ENCODE results near the gene ZNF408.

Gene ZNF408

GRCh38 chr11:46727952-46728658 is 27.3 kb downstream of the ZNF408 start:
- no peak; the same call in 2 of the 3 replicates for ATAC-seq (ENCODE audit: low read depth)

GRCh38 chr11:46728659-46729040 is 27.8 kb downstream of the ZNF408 start:
- DNase-seq (ENCODE audit: low spot score) = no peak
- no peaks in the 10 kb centered on the region for H3K27me3 ChIP-seq (ENCODE audit: insufficient read depth, poor library complexity, severe bottlenecking)
- H3K4me1 ChIP-seq (ENCODE audit: insufficient read depth, poor library complexity, severe bottlenecking) = no peaks in the 10 kb centered on the region
- no peak overlapping the region for H3K4me3 ChIP-seq (ENCODE audit: severe bottlenecking)
- TF ChIP-seq, protein P1, sequence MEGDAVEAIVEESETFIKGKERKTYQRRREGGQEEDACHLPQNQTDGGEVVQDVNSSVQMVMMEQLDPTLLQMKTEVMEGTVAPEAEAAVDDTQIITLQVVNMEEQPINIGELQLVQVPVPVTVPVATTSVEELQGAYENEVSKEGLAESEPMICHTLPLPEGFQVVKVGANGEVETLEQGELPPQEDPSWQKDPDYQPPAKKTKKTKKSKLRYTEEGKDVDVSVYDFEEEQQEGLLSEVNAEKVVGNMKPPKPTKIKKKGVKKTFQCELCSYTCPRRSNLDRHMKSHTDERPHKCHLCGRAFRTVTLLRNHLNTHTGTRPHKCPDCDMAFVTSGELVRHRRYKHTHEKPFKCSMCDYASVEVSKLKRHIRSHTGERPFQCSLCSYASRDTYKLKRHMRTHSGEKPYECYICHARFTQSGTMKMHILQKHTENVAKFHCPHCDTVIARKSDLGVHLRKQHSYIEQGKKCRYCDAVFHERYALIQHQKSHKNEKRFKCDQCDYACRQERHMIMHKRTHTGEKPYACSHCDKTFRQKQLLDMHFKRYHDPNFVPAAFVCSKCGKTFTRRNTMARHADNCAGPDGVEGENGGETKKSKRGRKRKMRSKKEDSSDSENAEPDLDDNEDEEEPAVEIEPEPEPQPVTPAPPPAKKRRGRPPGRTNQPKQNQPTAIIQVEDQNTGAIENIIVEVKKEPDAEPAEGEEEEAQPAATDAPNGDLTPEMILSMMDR (IDR thresholded peaks at IDR 0.05; ENCODE audit: poor library complexity, severe bottlenecking) = no peak
- no peak overlapping the region for H3K27ac ChIP-seq (ENCODE audit: poor library complexity, severe bottlenecking)
- H3K9me3 ChIP-seq (ENCODE audit: severe bottlenecking) = no peaks in the 10 kb centered on the region
- ATAC-seq (ENCODE audit: low read depth) = no peak
- H3K36me3 ChIP-seq (ENCODE audit: low read depth) = no peaks in the 10 kb centered on the region

More at GRCh38 chr11:46727952-46728658, 27.3 kb downstream of the ZNF408 start:
- H3K27ac ChIP-seq (ENCODE audit: poor library complexity, severe bottlenecking) = no peak overlapping the region
- no peaks in the 10 kb centered on the region for H3K4me1 ChIP-seq (ENCODE audit: insufficient read depth, poor library complexity, severe bottlenecking)
- no peak overlapping the region for H3K4me3 ChIP-seq (ENCODE audit: severe bottlenecking)
- TF ChIP-seq, protein P1 (IDR thresholded peaks at IDR 0.05; ENCODE audit: poor library complexity, severe bottlenecking) = no peak
- H3K36me3 ChIP-seq (ENCODE audit: low read depth) = no peaks in the 10 kb centered on the region
- no peaks in the 10 kb centered on the region for H3K9me3 ChIP-seq (ENCODE audit: severe bottlenecking)
- no peaks in the 10 kb centered on the region for H3K27me3 ChIP-seq (ENCODE audit: insufficient read depth, poor library complexity, severe bottlenecking)
- no peak for DNase-seq (ENCODE audit: low spot score)

GRCh38 chr11:46729110-46730027 is 28.5 kb downstream of the ZNF408 start:
- Histone ChIP-seq H3K9me3 (ENCODE audit: severe bottlenecking) (no peaks in the 10 kb centered on the region), H3K36me3 (ENCODE audit: low read depth) (no peaks in the 10 kb centered on the region), H3K4me1 (ENCODE audit: insufficient read depth, poor library complexity, severe bottlenecking) (no peaks in the 10 kb centered on the region), H3K27me3 (ENCODE audit: insufficient read depth, poor library complexity, severe bottlenecking) (no peaks in the 10 kb centered on the region), H3K27ac (ENCODE audit: poor library complexity, severe bottlenecking) (no peak overlapping the region), H3K4me3 (ENCODE audit: severe bottlenecking) (no peak overlapping the region)
- TF ChIP-seq, protein P1 (IDR thresholded peaks at IDR 0.05; ENCODE audit: poor library complexity, severe bottlenecking) = no peak
- ATAC-seq (ENCODE audit: low read depth) = peak; percentile 30; the same call in 1 of the 3 replicates
- no peak for DNase-seq (ENCODE audit: low spot score)

DNA sequence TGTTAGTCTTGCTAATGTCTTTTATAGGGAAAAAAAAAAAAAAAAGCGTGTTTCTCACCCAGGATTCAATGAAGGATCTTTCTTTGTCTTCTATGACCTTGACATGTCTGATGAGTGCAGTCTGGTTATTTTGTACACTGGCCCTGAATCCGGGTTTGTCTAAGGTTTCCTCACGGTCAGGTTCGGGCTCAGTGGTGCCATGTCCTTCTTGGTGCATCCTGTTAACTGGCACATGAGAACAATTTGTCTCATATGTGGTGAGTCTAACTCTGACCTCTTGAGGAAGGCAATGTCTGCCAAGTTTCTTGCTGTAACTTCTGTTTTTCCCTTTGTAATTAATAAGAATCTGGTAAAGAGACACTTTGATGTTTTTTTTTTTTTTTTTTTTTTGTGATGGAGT is 30.7 kb downstream of the ZNF408 start:
- Histone ChIP-seq H3K4me1 (ENCODE audit: insufficient read depth, poor library complexity, severe bottlenecking) (no peaks in the 10 kb centered on the region), H3K4me3 (ENCODE audit: severe bottlenecking) (no peak overlapping the region), H3K27ac (ENCODE audit: poor library complexity, severe bottlenecking) (no peak overlapping the region), H3K27me3 (ENCODE audit: insufficient read depth, poor library complexity, severe bottlenecking) (no peaks in the 10 kb centered on the region), H3K9me3 (ENCODE audit: severe bottlenecking) (no peaks in the 10 kb centered on the region), H3K36me3 (ENCODE audit: low read depth) (no peaks in the 10 kb centered on the region)
- DNase-seq (ENCODE audit: low spot score) (no peak), ATAC-seq (ENCODE audit: low read depth) (no peak)
- TF ChIP-seq, protein P1 (IDR thresholded peaks at IDR 0.05; ENCODE audit: poor library complexity, severe bottlenecking) = no peak

Data from RWPE2 (cell line).